AG04450 (cell line): ENCODE data around the gene DAPL1. TPM values are rescaled to one million over a fixed set of nuclear protein-coding genes. Genes with fewer than 3 reads are reported as not detected.

Experiments
- CTCF ChIA-PET: fragments of 300-600, 350-600 bp; formaldehyde crosslinking; extraction: SDS; loops from one replicate; lab custom pipeline; 2022; ENCODE audit warnings: antibody characterized with exemption, inconsistent platforms; lab: Charles Lee
- POLR2A ChIA-PET: fragments of 350-600 bp; formaldehyde crosslinking; extraction: SDS; loops from one replicate; lab custom pipeline; 2021; ENCODE audit warnings: antibody characterized with exemption, inconsistent platforms; lab: Yijun Ruan, JAX
- DNase-seq: peaks from one replicate; pipeline ENCODE4 v3.0.0-alpha.2; 2011; ENCODE audit warnings: low read depth, low spot score
- H3K27ac ChIP-seq: one replicate; pipeline ENCODE4 v1.5.1; 2012; ENCODE audit warnings: low read depth, low read length, control low read depth
- H3K27me3 ChIP-seq: one replicate; pipeline ENCODE4 v1.6.0; 2012; ENCODE audit warnings: low read length; ENCODE audit not compliant: control insufficient read depth, insufficient read depth
- H3K4me3 ChIP-seq: 2 replicates; pipeline ENCODE4 v1.5.1; 2011; ENCODE audit warnings: mild to moderate bottlenecking, low read depth, low read length, control low read depth
- H3K9me3 ChIP-seq: 2 replicates; pipeline ENCODE4 v1.5.1; 2012; ENCODE audit warnings: low read length; ENCODE audit not compliant: control insufficient read depth, insufficient read depth
- polyA plus RNA-seq: library from polyadenylated mRNA; depleted of rRNA; stranded (reverse); fragments of >200 nt; gene quantifications from 2 replicates; pipeline ENCODE4 v1.2.3, GENCODE V29; 2011
- TF ChIP-seq, protein P1 (sequence below): IDR thresholded peaks from 2 replicates; pipeline ENCODE4 v1.5.1; 2011; ENCODE audit warnings: low read depth, low read length, control low read depth, inconsistent platforms

Gene DAPL1
- polyA plus RNA-seq, 1 experiment, result not detected

DNA sequence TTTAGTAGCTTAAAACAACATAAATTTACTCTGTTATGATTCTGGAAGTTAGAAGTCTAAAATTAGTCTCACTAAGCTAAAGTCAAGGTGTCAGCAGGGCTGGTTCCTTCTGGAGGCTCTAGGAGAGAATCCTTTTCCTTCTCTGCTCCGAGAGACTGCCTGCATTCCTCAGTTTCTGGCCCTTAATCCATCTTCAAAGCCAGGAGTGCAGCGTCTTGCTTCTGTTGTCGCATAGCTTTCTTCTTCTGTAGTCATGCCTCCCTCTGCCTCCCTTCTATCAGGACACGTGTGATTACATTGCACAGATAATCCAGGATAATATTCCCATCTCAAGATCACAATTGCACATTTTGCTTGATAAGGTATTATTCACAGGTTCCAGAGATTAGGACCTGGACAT, 35.1 kb downstream of the DAPL1 start:
- TF ChIP-seq, protein P1, sequence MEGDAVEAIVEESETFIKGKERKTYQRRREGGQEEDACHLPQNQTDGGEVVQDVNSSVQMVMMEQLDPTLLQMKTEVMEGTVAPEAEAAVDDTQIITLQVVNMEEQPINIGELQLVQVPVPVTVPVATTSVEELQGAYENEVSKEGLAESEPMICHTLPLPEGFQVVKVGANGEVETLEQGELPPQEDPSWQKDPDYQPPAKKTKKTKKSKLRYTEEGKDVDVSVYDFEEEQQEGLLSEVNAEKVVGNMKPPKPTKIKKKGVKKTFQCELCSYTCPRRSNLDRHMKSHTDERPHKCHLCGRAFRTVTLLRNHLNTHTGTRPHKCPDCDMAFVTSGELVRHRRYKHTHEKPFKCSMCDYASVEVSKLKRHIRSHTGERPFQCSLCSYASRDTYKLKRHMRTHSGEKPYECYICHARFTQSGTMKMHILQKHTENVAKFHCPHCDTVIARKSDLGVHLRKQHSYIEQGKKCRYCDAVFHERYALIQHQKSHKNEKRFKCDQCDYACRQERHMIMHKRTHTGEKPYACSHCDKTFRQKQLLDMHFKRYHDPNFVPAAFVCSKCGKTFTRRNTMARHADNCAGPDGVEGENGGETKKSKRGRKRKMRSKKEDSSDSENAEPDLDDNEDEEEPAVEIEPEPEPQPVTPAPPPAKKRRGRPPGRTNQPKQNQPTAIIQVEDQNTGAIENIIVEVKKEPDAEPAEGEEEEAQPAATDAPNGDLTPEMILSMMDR, result no peak
- POLR2A ChIA-PET, result no interaction called here
- H3K9me3 ChIP-seq, result no peaks in the 10 kb centered on the region

DNA sequence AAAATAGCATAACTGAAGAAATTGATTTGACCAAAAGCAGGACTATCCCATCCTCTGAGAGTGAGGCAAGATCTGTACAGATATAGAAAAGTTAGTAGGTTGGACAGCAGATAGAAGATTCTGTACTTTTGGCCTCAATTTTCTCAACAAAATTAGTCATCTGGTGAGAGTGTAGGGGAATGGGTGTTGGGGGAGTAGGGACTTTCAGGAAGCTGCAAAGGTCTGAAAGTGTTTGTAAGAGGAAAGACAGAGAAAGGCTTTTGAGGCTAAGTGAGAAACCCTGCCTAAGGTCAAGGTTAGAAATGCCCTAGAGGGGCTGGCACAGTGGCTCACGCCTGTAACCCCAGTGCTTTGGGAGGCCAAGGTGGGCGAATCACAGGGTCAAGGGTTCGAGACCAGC, 40.3 kb downstream of the DAPL1 start:
- H3K9me3 ChIP-seq, result no peaks in the 10 kb centered on the region
- H3K27me3 ChIP-seq, result no peaks in the 10 kb centered on the region
- no peak overlapping the region for H3K4me3 ChIP-seq
- no peak for DNase-seq
- CTCF ChIA-PET, result no interaction called here
- no peak overlapping the region for H3K27ac ChIP-seq
- POLR2A ChIA-PET, result no interaction called here
- TF ChIP-seq, protein P1, result no peak

More for the DNA sequence above, 35.1 kb downstream of the DAPL1 start:
- Histone ChIP-seq H3K4me3 (no peak overlapping the region), H3K27me3 (no peaks in the 10 kb centered on the region), H3K27ac (no peak overlapping the region)
- DNase-seq, result no peak
- CTCF ChIA-PET, result no interaction called here

DNA sequence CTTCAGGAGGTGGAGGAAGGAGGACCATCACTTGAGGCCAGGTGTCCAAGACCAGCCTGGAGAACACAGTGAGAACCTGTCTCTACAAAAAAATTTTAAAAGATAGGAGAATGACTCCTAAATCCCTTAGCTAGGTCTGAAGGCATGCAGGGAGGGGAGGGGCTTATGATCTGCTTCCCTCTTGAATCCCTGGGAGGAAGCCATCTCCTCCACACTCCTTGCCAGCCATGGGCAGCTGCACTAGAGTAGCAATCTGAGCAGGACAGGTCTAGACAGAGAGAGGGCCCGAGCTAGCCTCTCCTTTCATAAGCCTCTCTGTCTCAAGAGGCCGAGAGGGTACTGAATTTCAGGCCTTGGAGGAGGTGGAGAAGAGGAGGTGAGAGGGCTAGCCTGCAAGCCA, 42.5 kb downstream of the DAPL1 start:
- Histone ChIP-seq H3K9me3 (no peaks in the 10 kb centered on the region), H3K27me3 (no peaks in the 10 kb centered on the region), H3K27ac (no peak overlapping the region), H3K4me3 (no peak overlapping the region)
- ChIA-PET POLR2A (no interaction called here), CTCF (no interaction called here)
- no peak for DNase-seq
- TF ChIP-seq, protein P1, result no peak

GRCh38 chr2:158841850-158842249, 46.7 kb downstream of the DAPL1 start:
- H3K27ac ChIP-seq, result no peak overlapping the region
- TF ChIP-seq, protein P1, result no peak
- POLR2A ChIA-PET, result no interaction called here

DNA sequence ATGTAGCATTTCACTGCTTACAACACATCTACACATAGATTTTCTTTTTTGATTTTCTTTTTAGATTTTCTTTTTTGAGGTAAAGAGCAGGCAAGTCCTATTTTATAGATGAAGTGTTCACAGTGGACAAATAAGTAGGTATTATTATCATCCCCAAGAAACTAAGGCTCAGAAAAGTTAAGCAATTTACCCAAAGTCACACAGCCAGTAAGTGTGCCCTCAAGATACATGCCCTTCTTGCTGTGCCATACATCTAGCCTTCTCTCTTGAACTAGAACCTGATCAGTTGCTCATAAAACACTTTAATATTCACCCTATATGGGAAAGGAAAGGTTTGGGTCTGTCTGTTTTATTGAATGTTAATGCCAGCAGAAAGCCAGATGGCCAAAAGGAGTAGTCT, 50.3 kb downstream of the DAPL1 start:
- H3K9me3 ChIP-seq, result no peaks in the 10 kb centered on the region
- POLR2A ChIA-PET, result no interaction called here
- no peak for DNase-seq
- no peak overlapping the region for H3K27ac ChIP-seq
- CTCF ChIA-PET, result interaction anchor here (0.6 to 1.1 kb wide), 2 partner anchors 273 to 770 kb away, joined by 3 read pairs; no protein-coding TSS in a partner anchor
- H3K4me3 ChIP-seq, result no peak overlapping the region
- TF ChIP-seq, protein P1, result no peak
- peaks cover 8% of the 10 kb centered on the region for H3K27me3 ChIP-seq

More at GRCh38 chr2:158841850-158842249, 46.7 kb downstream of the DAPL1 start:
- Histone ChIP-seq H3K4me3 (no peak overlapping the region), H3K9me3 (no peaks in the 10 kb centered on the region), H3K27me3 (peaks cover 8% of the 10 kb centered on the region)
- CTCF ChIA-PET, result interaction anchor here (0.6 to 1.1 kb wide), 2 partner anchors 88 to 1197 kb away, joined by 3 to 5 read pairs; no protein-coding TSS in a partner anchor
- DNase-seq, result no peak
